Measurements from ENCODE around the gene CPNE4. TPM values are rescaled to one million over a fixed set of nuclear protein-coding genes. Genes with fewer than 3 reads are reported as not detected.

The CPNE4 gene
- total and polyA plus RNA-seq, 4 donors, result 0.02 to 1.6 (median 0.29) TPM

GRCh38 chr3:131778526-131778925 lies 256.3 kb downstream of the CPNE4 start:
- H3K27me3 ChIP-seq (ENCODE audit: control insufficient read depth in 3 of 3, insufficient read depth in 3 of 3, low read length in 2 of 3), result peaks cover 0 to 2% (median 0%) of the 10 kb centered on the region in 3 donors
- H3K4me3 ChIP-seq, result no peak overlapping the region
- H3K36me3 ChIP-seq (ENCODE audit: control insufficient read depth in 4 of 4, insufficient read depth in 4 of 4, low read length in 4 of 4), result no peaks in the 10 kb centered on the region
- no peak overlapping the region for H3K9ac ChIP-seq (ENCODE audit: insufficient read depth in 1 of 2, low read length in 2 of 2)
- H3K9me3 ChIP-seq (ENCODE audit: control insufficient read depth in 4 of 4, insufficient read depth in 3 of 4, low read length in 3 of 4), result no peaks in the 10 kb centered on the region
- no peak overlapping the region for H3K27ac ChIP-seq (ENCODE audit: low read depth in 1 of 2, low read length in 1 of 2)
- no peaks in the 10 kb centered on the region for H3K4me1 ChIP-seq (ENCODE audit: control insufficient read depth in 5 of 5, insufficient read depth in 5 of 5, low read length in 5 of 5)
- WGBS, 2 donors, result 80 to 84% methylated on average over 2 of the region's 2 CpGs
- ATAC-seq (ENCODE audit: insufficient read depth, low FRiP score) (no peak), DNase-seq (no peak)
- TF ChIP-seq CTCF (IDR thresholded peaks at IDR 0.05; ENCODE audit: control extremely low read depth, extremely low read depth), result no peak

- no peak for DNase-seq
- no peak overlapping the region for H3K4me3 ChIP-seq
- H3K27ac ChIP-seq (ENCODE audit: low read depth in 1 of 2, low read length in 1 of 2), result no peak overlapping the region
- H3K27me3 ChIP-seq (ENCODE audit: control insufficient read depth in 3 of 3, insufficient read depth in 3 of 3, low read length in 2 of 3), result peaks cover 0 to 2% (median 0%) of the 10 kb centered on the region in 3 donors
- no peak for TF ChIP-seq CTCF (IDR thresholded peaks at IDR 0.05; ENCODE audit: control extremely low read depth, extremely low read depth)
- H3K9me3 ChIP-seq (ENCODE audit: control insufficient read depth in 4 of 4, insufficient read depth in 3 of 4, low read length in 3 of 4), result peaks cover 0 to 2% (median 0%) of the 10 kb centered on the region in 4 donors
- no peak overlapping the region for H3K9ac ChIP-seq (ENCODE audit: insufficient read depth in 1 of 2, low read length in 2 of 2)
- H3K4me1 ChIP-seq (ENCODE audit: control insufficient read depth in 5 of 5, insufficient read depth in 5 of 5, low read length in 5 of 5), result no peaks in the 10 kb centered on the region
- no peak for ATAC-seq (ENCODE audit: insufficient read depth, low FRiP score)
- no peaks in the 10 kb centered on the region for H3K36me3 ChIP-seq (ENCODE audit: control insufficient read depth in 4 of 4, insufficient read depth in 4 of 4, low read length in 4 of 4)
Measured at GRCh38 chr3:131775650-131776049, 259.2 kb downstream of the CPNE4 start.

GRCh38 chr3:131772269-131773026 lies 262.4 kb downstream of the CPNE4 start:
- peaks cover 0 to 2% (median 0%) of the 10 kb centered on the region in 4 donors for H3K9me3 ChIP-seq (ENCODE audit: control insufficient read depth in 4 of 4, insufficient read depth in 3 of 4, low read length in 3 of 4)
- no peaks in the 10 kb centered on the region for H3K4me1 ChIP-seq (ENCODE audit: control insufficient read depth in 5 of 5, insufficient read depth in 5 of 5, low read length in 5 of 5)
- no peak for ATAC-seq (ENCODE audit: insufficient read depth, low FRiP score)
- 71 to 79% methylated on average over 4 of the region's 4 CpGs for WGBS, 2 donors
- H3K27ac ChIP-seq (ENCODE audit: low read depth in 1 of 2, low read length in 1 of 2), result no peak overlapping the region
- H3K36me3 ChIP-seq (ENCODE audit: control insufficient read depth in 4 of 4, insufficient read depth in 4 of 4, low read length in 4 of 4), result no peaks in the 10 kb centered on the region
- no peak for DNase-seq
- no peak overlapping the region for H3K4me3 ChIP-seq
- H3K9ac ChIP-seq (ENCODE audit: insufficient read depth in 1 of 2, low read length in 2 of 2), result no peak overlapping the region
- TF ChIP-seq CTCF (IDR thresholded peaks at IDR 0.05; ENCODE audit: control extremely low read depth, extremely low read depth), result no peak
- peaks cover 0 to 2% (median 0%) of the 10 kb centered on the region in 3 donors for H3K27me3 ChIP-seq (ENCODE audit: control insufficient read depth in 3 of 3, insufficient read depth in 3 of 3, low read length in 2 of 3)

Data from lung (tissue), 12 donors.